GM21390 (cell line): ENCODE results near the gene GSDME.
"Not testable (repeated sequence)": the region's sequence is repeated elsewhere in the genome, so short reads cannot be mapped to it uniquely, and the experiment has no call there.

Experiments used
- ATAC-seq: cut with Tn5 transposase; IDR thresholded peaks from one replicate; pipeline ENCODE4 v1.9.1; 2021; ENCODE audit not compliant: unreplicated experiment

GSDME gene

DNA sequence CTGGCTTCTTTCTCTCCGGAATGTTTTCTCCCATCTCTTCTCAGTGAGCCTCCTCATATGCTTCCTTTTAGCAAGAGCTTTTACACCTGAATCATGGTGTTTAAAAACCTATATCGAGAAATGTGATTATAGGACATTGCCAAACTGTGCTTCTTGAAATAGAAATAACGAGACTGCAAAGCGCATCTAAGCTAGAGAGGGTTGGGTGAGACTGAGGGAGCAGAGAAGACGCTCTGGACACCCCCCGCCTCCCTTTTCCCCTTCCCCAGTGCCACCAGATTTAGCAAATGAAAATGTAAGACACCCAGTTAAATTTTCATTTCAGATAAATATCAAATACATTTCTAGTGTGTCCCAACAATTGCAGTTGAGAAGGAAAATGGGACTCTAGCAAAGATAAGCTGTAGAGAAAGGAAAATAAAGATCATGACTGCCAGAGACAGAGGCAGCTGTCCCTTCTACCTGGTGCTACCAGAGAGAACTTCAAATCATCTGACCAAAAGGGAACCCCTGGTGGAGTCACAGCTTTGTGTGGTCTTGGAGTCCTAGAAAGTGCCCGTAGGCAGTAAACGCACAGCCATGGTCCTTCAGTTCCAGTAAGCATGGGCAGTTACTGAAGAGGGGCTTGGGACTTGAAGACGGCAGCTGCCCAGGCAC, 14.6 kb downstream of the GSDME start:
- no peak for ATAC-seq

GRCh38 chr7:24741679-24742505, 15.4 kb downstream of the GSDME start:
- ATAC-seq: no peak

GRCh38 chr7:24740871-24741270, 16.4 kb downstream of the GSDME start:
- no peak for ATAC-seq

GRCh38 chr7:24739306-24739705, 18.0 kb downstream of the GSDME start:
- ATAC-seq: no peak

DNA sequence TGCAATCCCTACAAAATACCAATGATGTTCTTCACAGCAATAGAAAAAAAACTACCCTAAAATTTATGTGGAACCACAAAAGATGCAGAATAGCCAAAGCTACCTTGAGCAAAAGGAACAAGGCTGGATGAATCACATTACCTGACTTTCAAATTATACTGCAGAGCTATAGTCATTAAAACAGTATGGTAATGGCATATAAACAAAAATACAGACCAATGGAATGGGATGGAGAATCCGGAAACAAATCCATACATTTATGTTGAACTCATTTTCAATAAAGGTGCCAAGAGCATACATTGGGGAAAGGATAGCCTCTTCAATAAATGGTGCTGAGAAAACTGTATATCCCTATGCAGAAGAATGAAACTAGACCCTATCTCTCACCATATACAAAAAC, 18.7 kb downstream of the GSDME start:
- ATAC-seq: no peak

GRCh38 chr7:24737281-24737680, 20.0 kb downstream of the GSDME start:
- no peak for ATAC-seq

- not testable (repeated sequence) for ATAC-seq
These were observed 21.7 kb downstream of the GSDME start for GRCh38 chr7:24735594-24735993.

DNA sequence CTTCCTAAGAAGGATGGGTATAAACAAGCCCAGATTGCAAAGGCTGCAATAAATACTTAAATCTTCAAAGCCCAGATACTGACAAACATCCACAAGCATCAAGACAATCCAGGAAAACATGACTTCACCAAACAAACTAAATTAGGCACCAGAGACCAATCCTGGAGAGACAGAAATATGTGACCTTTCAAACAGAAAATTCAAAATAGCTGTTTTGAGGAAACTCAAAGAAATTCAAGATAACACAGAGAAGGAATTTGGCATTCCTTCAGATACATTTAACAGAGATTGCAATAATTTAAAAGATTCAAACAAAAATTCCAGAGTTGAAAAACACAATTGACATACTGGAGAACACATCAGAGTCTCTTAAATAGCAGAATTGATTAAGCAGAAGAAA, 23.0 kb downstream of the GSDME start:
- ATAC-seq: no peak

- ATAC-seq: peak; percentile 12
These were observed 23.7 kb downstream of the GSDME start for GRCh38 chr7:24733414-24734060.

DNA sequence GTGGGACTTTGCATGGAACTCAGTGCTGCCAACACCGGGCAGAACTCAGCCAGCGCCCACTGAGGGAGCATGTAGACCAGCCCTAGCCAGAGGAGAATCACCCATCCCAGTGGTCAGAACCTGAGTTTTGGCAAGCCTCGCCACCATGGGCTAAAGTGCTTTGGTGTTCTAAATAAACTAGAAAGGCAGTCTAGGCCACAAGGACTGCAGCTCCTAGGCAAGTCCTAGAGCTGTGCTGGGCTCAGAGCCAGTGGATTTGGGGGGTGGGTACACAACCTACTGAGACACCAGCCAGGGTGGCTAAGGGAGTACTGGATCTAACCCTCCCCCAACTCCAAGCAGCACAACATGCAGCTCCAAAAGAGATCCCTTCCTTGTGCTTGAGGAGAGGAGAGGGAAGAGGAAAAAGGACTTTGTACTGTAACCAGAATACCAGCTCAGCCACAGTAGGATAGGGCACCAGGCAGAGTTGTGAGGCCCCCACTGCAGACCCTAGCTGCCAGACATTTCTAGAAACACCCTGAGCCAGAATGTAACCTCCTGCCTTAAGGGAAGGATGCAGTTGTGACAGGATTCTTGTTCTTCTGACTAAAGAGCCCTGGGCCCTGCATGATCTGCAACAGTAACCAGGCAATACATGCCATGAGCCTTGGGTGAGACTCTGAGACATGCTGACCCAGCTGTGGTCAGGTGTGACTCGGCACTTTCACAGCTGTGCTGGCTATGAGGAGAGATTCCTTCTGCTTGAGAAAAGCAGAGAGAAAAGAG, 24.4 kb downstream of the GSDME start:
- ATAC-seq: peak; percentile 48

DNA sequence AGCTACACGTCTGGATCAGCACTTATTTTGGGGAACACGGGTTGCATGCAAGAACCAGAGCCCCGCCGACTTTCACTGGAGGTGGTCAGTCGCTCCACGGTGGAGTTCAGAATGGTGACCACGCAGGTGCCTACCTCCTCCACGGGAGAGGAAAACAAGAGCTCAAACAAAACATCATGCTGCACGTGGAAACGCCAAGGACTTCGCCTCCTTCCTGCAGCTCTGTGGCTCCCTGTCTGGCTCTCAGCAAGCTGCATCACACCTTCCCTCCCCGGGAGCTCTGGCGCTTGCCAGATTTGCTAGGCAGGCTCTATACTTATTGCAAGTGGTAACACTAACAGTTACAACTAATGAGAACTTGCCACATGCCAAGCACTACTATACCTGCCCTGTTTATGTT, 26.0 kb downstream of the GSDME start:
- ATAC-seq: no peak

DNA sequence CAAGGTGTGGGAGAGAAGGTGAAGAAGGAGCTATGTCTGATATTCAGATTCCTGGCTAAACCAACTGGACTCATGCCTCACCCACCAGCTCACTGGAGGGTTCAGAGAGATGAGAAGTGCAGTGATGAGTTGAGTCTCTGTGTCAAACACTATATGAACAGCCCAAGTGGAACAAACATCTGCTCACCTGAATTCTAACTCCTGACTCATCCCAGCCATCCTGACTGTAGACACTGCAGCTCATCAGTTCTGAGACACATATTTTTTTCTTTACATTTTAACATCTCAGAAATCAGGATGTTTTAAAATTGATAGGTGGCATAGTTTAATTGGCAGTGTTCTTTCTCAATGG, 27.3 kb downstream of the GSDME start:
- ATAC-seq: no peak

DNA sequence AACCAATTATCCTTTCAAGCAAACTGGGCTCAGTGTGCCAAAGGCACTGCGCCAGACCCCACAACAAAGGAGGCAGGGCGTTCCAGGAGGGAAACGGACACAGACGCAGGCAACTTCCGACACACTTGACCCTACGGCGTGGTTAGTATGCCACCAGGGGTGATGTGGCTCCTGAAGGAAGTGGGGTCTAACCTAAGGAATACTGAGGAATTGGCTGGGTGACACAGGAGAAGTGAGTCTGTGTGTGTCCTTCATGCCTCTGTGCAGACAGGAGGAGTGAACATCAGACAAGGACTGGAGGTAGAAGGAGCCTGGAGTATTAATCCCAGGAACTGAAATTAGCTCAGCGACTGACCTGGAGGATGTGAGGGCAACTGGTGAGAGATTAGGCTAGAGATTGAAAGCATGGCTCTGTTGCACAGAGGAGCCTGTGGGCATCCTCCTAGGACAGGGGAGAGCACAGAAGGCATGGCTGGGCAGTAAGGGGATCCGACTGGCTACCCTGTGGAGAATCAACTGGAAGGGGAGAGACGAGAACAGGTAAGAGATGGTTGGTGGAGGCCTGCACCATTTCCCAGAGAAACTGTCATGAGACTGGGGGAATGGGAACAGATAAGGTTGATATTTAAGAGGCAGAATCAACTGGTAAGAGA, 27.8 kb downstream of the GSDME start:
- ATAC-seq: no peak

GRCh38 chr7:24728503-24729364, 28.5 kb downstream of the GSDME start:
- ATAC-seq: peak; percentile 39

- ATAC-seq: no peak
These were observed 29.2 kb downstream of the GSDME start for GRCh38 chr7:24728121-24728500.

GRCh38 chr7:24727154-24728120, 29.8 kb downstream of the GSDME start:
- peak; percentile 82 for ATAC-seq

GRCh38 chr7:24725554-24726241, 31.6 kb downstream of the GSDME start:
- no peak for ATAC-seq
